ENCODE results near the gene LYRM7. TPM values are rescaled to one million over a fixed set of nuclear protein-coding genes. Genes with fewer than 3 reads are reported as not detected.
A peak's percentile ranks its signal among the peaks of the same experiment; 100 is the strongest.

The LYRM7 gene
- total and polyA plus RNA-seq, 10 of the 15 experiments (the other 5 are each of a cell fraction or from before 2014, with no cell fraction given), result 9.2 to 68.8 (median 20.2) TPM

DNA sequence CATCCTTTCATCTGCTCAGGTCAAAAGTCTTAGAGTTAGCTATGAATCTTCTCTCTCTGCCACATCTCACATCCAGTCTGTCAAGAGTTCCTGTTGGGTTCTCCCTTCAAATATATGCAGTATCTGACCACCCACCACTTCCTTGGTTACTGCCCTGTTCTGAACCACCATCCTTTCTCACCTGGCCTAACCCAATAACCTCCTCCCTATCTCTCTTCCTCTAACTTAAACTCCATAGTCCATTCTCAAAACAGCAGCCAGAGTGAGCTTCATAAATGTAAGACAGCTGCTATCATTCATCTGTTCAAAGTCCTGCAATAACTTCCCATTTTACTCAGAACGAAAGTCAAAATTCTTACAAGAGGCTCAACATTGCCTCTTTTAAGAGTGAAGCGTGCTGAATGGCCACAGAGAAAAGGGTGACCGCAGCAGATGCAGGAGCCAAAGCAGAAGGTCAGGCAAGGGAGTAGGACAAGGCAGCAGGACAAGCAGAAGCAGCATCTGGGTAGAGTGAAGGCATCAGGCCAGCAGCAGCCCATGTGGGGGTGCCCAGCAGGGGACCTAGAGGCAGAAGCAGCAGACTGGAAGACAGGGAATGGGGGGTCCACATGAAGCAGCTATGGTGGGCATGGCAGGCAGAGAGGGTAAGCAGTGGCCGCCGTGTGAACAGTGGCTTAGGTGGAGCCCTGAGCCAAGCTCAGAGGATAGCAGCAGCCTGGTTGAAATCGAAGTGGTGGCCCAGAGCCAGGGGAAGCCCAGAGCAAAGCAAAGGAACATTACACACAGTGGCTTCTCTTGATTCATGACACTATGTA is 53.9 kb downstream of the LYRM7 start (continued):
- TF ChIP-seq DPF2 (IDR thresholded peaks at IDR 0.05) (peak; percentile 99), BHLHE40 (IDR thresholded peaks at IDR 0.05; ENCODE audit: borderline replicate concordance in 1 of 2, low read depth in 2 of 2, low read length in 1 of 2) (peak; percentile 96), ZBTB4 (CRISPR knock-in tag; IDR thresholded peaks at IDR 0.05) (no peak), GABPA (IDR thresholded peaks at IDR 0.05; ENCODE audit: low read depth) (peak; percentile 56; the same call in 1 of the 2 replicates), RBBP5 (conservative IDR thresholded peaks at IDR 0.05) (no peak), MEF2B (IDR thresholded peaks at IDR 0.05; ENCODE audit: partially characterized antibody, poor library complexity, severe bottlenecking) (peak; percentile 78), RAD51 (IDR thresholded peaks at IDR 0.05) (no peak), RELA (IDR thresholded peaks at IDR 0.05; ENCODE audit: borderline replicate concordance, partially characterized antibody) (peak; percentile 12), ZBED1 (IDR thresholded peaks at IDR 0.05; ENCODE audit: borderline replicate concordance) (peak; percentile 93; the same call in 1 of the 2 replicates), NKRF (conservative IDR thresholded peaks at IDR 0.05) (no peak), RAD21 (IDR thresholded peaks at IDR 0.05; ENCODE audit: insufficient read depth, low read depth, low read length) (no peak; the same call in 1 of the 2 replicates), HCFC1 (IDR thresholded peaks at IDR 0.05; ENCODE audit: low read length) (no peak), BRCA1 (IDR thresholded peaks at IDR 0.05; ENCODE audit: low read depth, low read length) (no peak), POLR2AphosphoS2 (IDR thresholded peaks at IDR 0.05; ENCODE audit: low read depth, low read length) (no peak)
- TF ChIP-seq, protein P1, sequence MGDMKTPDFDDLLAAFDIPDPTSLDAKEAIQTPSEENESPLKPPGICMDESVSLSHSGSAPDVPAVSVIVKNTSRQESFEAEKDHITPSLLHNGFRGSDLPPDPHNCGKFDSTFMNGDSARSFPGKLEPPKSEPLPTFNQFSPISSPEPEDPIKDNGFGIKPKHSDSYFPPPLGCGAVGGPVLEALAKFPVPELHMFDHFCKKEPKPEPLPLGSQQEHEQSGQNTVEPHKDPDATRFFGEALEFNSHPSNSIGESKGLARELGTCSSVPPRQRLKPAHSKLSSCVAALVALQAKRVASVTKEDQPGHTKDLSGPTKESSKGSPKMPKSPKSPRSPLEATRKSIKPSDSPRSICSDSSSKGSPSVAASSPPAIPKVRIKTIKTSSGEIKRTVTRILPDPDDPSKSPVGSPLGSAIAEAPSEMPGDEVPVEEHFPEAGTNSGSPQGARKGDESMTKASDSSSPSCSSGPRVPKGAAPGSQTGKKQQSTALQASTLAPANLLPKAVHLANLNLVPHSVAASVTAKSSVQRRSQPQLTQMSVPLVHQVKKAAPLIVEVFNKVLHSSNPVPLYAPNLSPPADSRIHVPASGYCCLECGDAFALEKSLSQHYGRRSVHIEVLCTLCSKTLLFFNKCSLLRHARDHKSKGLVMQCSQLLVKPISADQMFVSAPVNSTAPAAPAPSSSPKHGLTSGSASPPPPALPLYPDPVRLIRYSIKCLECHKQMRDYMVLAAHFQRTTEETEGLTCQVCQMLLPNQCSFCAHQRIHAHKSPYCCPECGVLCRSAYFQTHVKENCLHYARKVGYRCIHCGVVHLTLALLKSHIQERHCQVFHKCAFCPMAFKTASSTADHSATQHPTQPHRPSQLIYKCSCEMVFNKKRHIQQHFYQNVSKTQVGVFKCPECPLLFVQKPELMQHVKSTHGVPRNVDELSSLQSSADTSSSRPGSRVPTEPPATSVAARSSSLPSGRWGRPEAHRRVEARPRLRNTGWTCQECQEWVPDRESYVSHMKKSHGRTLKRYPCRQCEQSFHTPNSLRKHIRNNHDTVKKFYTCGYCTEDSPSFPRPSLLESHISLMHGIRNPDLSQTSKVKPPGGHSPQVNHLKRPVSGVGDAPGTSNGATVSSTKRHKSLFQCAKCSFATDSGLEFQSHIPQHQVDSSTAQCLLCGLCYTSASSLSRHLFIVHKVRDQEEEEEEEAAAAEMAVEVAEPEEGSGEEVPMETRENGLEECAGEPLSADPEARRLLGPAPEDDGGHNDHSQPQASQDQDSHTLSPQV (IDR thresholded peaks at IDR 0.05), result no peak
- TF ChIP-seq, protein P2, sequence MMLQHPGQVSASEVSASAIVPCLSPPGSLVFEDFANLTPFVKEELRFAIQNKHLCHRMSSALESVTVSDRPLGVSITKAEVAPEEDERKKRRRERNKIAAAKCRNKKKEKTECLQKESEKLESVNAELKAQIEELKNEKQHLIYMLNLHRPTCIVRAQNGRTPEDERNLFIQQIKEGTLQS (IDR thresholded peaks at IDR 0.05; ENCODE audit: borderline replicate concordance, extremely low read depth, low read depth, low read length), result no peak
- TF ChIP-seq, protein P3, sequence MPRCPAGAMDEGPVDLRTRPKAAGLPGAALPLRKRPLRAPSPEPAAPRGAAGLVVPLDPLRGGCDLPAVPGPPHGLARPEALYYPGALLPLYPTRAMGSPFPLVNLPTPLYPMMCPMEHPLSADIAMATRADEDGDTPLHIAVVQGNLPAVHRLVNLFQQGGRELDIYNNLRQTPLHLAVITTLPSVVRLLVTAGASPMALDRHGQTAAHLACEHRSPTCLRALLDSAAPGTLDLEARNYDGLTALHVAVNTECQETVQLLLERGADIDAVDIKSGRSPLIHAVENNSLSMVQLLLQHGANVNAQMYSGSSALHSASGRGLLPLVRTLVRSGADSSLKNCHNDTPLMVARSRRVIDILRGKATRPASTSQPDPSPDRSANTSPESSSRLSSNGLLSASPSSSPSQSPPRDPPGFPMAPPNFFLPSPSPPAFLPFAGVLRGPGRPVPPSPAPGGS (IDR thresholded peaks at IDR 0.05; ENCODE audit: borderline replicate concordance, insufficient read depth, low read depth, low read length, poor library complexity, severe bottlenecking), result no peak
